ENCODE measurements around the gene RAB27A.
"Not testable (repeated sequence)": the region's sequence is repeated elsewhere in the genome, so short reads cannot be mapped to it uniquely, and the experiment has no call there.

The RAB27A gene

DNA sequence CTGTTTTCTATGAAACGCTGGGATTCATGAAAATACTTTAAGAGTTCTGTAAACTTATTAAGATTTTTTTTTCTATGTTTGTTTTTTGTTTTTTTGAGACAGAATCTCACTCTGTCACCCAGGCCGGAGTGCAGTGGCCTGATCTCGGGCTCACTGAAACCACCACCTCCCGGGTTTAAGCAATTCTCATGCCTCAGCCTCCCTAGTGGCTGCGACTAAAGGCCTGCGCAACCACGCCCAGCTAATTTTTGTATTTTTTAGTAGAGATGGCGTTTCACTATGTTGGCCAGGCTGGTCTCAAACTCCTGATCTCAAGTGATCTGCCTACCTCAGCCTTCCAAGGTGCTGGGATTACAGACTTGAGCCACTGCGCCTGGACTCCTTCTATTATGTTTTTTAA is 39.7 kb downstream of the RAB27A start:
- not testable (repeated sequence) for DNase-seq

GRCh38 chr15:55248895-55249294 is 40.7 kb downstream of the RAB27A start:
- DNase-seq: no peak

- no peak for DNase-seq
These were observed 41.7 kb downstream of the RAB27A start for GRCh38 chr15:55247766-55248427.

DNA sequence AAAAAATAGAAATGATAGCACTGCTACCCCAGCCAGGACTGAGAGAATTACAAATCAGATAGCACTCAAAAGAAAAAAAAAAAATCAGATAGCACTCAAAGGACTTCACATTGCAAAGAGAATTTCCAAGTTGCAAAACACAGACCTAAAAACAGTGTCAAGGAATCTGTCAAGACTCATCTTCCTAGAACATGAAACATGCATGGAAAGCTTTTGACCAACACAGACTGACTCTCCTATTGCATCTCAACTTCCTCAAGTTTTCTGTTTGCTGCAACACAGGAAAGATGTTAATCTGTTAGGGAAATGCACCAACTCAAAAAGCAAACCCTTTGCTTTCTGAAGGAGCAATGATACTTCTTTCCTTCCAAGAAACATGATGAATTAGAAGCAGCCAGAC is 42.3 kb downstream of the RAB27A start:
- DNase-seq: no peak

DNA sequence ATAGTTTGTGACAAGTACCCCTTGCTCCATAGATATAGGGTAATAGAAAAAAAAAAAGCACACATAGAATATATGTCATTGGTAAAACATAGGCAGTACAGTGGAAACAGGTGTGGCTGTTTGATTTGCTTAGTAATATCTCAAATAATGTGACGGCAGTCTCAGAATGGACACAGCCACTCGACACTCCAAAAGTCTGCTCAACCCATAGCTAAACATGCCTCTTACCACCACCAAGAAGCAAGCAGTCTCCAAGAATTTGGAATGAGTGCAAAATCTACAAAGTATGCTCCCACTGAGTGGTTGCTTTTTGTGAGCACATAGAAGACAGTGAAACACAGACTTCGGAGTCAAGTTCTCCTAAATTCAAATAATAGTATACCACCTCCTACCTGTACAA is 43.0 kb downstream of the RAB27A start:
- no peak for DNase-seq

GRCh38 chr15:55245059-55245458 is 44.6 kb downstream of the RAB27A start:
- DNase-seq: no peak

DNA sequence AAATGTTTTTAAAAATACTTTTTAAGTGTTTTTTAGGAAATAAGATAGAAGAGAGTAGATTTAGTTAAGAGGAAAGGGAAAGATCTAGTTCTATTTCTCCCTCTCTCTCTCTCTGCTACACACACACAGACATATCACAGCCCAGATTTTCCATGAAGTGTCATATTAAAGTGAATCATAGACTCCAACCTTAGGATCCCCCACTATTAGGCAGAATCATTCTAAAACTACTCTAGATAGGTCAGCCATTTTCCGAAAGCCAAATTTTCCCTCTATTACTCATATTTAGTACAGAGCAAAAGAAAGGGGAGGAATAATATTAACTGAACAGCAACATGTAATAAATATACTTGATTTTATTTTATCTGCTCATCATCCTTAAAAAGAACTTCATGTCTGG is 47.7 kb downstream of the RAB27A start:
- no peak for DNase-seq

GRCh38 chr15:55241186-55241585 is 48.4 kb downstream of the RAB27A start:
- DNase-seq: no peak

DNA sequence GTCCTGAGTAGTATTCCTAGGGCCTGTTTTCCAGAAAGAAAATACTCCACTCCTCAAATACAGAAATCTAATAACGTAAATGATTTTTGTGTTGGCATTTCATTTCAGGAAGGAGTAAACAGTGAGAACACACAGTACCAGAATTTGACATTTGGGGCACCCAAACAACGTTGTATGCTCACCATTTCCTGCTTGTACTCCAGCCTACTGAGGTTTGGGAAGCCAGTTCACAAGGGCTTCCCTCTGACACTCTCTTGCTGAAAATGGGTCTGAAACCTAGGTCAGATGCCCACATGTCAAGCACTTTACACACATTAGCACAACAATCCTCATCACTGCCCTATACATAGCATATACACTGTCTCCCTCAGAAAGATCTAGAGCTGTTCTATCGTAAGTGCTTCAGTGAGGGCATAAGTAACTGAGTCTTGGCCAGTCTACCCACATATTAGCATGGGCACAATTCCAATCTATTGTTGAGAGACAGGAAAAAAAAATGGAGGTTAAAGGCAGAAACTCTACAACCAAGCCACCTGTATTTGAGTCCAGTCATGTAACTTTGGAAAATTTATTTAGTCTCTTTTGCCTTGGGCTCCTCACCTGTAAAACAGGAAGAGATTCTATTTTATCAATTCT is 49.4 kb downstream of the RAB27A start:
- DNase-seq: no peak

GRCh38 chr15:55239440-55240124 is 50.0 kb downstream of the RAB27A start:
- no peak for DNase-seq

GRCh38 chr15:55238877-55239276 is 50.7 kb downstream of the RAB27A start:
- DNase-seq: no peak

GRCh38 chr15:55237219-55238130 is 52.1 kb downstream of the RAB27A start:
- DNase-seq: no peak

- DNase-seq: no peak
These were observed 54.0 kb downstream of the RAB27A start for GRCh38 chr15:55235546-55236036.

DNA sequence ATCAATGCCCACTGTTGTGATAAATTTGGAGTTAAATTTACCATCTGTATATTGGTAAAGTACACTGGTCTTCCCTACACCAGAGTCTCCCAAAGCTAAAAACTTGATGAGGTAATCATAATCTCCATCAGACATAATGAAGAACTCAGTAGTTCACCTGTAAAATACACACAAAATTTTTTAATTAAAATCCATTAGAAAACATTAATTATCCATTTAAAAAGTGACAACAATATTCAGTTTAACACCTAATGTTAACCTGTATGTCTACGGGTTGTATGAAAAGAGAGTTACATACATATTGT is 54.9 kb downstream of the RAB27A start:
- no peak for DNase-seq

DNA sequence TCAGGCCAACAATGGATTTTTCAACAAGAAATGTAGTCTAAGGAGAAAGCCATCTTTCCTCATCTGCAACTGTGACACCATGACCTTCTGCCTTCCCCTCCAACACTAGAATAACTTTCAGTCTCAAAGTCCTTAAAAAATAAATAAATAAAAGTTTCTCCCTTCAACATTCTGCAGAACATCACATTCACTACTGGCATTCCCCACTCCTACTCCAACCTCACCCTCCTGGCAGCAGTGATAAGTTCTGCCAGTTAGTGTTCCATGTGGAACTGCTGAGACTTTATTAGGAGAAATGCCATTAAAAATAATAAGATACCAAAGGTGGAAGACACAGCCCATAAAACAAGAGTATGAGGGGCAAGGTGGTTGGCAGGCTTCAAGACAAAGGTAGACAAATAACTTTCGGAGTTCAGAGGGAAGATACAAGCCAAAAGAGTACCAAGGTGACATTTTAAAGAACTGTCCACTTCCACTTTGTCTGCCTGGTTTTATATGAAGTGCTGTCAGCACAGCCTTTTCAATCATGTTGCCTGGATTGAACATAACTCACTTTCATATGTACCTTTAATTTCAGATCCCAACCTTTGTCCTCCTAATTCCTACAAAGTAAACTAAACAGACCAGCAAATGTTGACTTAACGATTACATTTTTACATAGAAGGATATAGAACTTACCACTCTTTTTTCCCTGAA is 55.4 kb downstream of the RAB27A start:
- DNase-seq: no peak

DNA sequence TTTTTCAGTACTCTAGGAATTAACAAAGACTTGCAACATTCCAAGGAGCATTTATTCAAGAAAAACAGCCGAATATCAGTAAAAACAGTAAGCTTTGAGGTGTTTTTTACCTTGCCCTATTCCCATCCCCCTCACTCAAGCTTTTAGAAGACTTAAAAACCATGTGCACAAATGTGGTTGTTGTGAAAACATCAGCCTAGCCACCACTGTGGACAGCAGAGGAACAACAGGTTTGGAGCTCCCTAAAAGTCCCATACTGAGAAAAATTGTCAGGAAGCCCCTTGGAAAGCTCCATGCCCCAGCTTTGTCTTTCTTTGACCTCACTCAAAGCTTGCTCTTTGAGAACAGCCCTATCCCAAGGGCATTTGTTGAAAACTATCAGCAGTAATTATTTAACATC is 58.2 kb downstream of the RAB27A start:
- no peak for DNase-seq

- no peak for DNase-seq
These were observed 58.7 kb downstream of the RAB27A start for GRCh38 chr15:55230953-55231352.

- no peak for DNase-seq
These were observed 59.5 kb downstream of the RAB27A start for GRCh38 chr15:55230051-55230670.

DNA sequence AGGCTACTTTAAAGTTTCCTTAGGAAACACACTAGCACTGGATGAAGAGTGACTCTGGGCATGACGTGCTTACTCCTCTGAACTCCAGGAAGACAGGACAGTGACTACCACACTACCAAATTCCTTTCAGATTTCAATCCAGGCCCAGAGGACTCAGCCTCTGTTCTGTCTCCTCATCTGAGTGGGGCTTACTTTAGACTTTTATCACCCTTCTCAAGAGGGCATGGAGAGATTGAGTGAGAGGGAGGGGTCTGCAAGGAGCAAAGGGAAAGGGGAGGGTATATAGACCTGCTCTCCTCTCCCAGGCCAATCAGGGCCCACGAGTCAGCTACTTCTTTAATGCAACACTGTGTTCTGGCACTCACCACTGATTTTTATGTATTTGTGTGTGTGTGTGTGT is 63.5 kb downstream of the RAB27A start:
- DNase-seq: no peak

GRCh38 chr15:55224892-55225291 is 64.7 kb downstream of the RAB27A start:
- no peak for DNase-seq

DNA sequence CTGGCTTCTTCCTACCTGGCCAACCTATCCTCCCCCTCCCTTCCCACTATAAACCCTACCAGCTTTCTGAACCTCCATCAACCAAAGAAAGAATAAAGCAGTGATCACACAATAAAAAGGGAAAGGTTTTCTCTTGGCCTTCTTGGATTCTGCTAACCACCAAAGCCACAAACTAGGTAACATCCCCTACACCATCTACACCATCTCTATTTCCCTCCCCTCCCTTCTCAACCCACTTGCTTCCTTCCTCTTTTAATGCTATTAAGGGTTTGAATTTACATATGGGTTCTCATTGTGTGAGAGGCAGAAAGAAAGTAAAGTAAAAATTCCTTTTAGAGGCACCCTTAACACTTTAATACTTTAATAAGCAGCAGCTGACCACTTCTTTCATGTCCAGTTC is 67.0 kb downstream of the RAB27A start:
- no peak for DNase-seq

Measured in activated CD4-positive, alpha-beta T cell treated with anti-CD3 and anti-CD28 coated beads, Interleukin-2, amount 50 U/mL, for 4 hours (primary cell).